Stimulated activated CD8-positive, alpha-beta memory T cell treated with anti-CD3 and anti-CD28 coated beads, Interleukin-15, amount 100 ng/mL, for 24 hours (primary cell): ENCODE data around the gene AANAT.

ENCODE experiments used
- DNase-seq: peaks from one replicate; pipeline ENCODE4 v3.0.0-alpha.2; 2020; ENCODE audit warnings: low read depth

AANAT gene

DNA sequence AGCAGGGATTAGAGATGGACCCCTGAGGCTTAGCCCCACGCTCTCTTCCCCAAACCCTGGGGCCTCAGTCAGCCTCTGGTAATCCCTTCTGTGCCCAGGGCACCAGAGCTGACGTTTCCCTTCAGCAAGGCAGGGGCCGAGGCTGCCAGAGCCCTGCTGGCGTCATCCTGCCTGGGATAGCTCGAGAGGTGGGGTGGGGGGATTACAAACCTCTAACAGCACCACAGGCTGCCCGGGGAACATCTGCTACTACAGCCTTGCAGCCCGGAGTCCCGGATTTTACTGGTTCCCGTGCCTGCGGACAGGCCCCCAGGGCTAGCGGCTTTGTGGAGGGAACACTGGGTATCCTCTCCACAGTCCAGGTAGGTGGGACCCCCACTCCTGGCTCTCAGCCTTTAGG is at the start of gene AANAT:
Gene AANAT (plus strand): TSS at position 238 of the 400 bp plus-strand sequence. CDS start 1,144 bp downstream, outside the sequence.
- no peak for DNase-seq

GRCh38 chr17:76419576-76420260 is 47.7 kb upstream of the AANAT start:
- DNase-seq: no peak

GRCh38 chr17:76420356-76421043 is 46.9 kb upstream of the AANAT start:
- DNase-seq: no peak

- no peak for DNase-seq
These were observed 46.4 kb upstream of the AANAT start for GRCh38 chr17:76421044-76421407.

GRCh38 chr17:76422406-76422805 is 45.0 kb upstream of the AANAT start:
- no peak for DNase-seq

DNA sequence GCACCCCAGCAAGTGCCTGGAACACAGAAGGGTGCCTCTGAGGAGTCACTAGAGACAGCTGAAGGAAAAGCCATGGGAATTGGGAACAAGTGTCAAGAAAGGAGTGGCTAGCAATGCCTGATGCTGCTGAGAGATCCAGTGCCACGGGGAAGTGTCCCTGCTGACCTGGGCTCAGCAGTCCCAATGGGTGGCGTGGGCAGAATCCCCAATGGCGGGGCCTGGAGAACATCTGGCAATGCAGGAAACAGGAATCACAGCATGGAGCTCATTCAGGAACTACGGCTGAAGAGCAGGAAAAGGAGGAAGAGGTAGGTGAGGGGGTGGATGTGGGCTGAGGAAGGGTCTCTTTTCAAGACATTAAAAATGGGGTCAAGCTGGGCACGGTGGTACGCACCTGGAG is 44.5 kb upstream of the AANAT start:
- DNase-seq: no peak

DNA sequence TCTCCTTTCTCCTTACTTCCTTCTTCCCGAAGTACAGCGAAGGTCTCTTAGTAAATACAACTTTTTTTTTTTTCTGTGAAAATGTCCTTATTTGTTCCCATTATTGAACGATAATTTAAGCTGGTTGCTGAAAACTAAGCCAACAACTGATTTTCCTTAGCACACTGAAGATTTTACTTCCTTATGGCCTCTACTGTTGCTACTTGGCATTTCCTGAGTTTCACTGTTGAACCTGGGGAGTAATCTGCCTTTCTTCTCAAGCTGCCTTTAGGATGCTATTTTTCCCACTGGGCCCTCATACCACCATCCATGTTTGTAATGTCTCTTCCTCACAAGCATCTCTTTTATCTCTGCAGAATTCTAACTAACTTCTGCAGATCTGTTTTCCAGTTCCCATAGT is 40.5 kb upstream of the AANAT start:
- DNase-seq: no peak

- no peak for DNase-seq
These were observed 39.7 kb upstream of the AANAT start for GRCh38 chr17:76427501-76428231.

DNA sequence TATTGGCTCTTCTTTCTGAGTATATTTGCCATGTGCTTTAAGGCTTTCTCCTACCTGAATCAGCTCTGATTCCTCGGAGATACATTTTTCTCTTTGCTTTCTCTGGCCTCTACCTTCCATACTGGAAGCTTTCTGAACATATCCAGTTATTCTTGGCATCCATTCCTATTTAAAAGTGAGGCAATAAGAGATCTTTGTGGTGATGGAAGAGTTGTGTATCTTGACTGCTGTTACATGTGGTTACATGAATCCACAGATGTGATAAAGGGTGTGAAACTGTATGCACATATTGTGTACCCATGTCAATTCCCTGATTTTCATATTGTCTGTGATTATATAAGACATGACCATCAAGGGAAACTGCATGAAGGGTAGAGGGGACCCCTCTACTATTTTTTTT is 38.9 kb upstream of the AANAT start:
- DNase-seq: no peak

GRCh38 chr17:76431509-76431908 is 35.9 kb upstream of the AANAT start:
- no peak for DNase-seq

GRCh38 chr17:76432004-76432403 is 35.4 kb upstream of the AANAT start:
- no peak for DNase-seq

DNA sequence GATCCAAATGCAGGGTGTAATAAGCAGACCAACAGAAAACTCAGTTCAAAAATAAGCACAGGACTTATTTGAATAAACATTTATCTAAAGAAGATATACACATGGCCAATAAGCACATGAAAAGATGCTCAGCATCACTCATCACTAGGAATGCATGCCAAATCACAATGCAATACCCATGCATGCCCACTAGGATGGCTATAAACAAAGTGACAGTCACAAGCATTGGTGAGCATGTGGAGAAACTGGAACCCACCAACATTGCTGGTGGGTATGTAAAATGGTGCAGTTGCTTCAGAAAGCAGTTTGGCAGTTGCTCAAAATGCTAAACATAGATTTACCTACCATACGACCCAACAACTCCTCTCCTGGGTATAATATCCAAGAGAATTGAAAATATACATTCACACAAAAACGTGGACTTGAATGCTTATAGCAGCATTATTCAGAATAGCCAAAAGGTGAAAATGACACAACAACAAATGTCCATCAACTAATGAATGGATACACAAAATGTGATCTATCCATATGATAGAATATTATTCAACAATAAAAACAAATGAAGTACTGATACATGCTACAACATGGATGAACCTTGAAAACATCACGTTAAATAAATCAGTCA is 34.6 kb upstream of the AANAT start:
- DNase-seq: no peak

DNA sequence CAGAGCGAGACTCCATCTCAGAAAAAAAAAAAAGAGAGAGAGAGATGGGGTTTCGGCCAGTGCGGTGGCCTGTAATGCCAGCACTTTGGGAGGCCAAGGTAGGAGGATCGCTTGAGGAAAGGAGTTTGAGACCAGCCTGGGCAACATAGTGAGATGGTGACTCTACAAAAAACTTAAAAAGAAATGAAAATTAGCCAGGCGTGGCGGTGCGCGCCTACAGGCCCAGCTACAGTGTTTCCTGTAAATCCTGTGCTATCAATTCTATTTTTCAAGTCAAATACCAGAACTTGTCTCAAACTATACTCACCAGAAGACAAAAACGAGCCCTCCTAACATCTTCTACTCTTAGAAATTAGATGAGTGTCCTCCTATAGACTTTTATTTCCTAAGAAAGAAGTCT is 33.7 kb upstream of the AANAT start:
- DNase-seq: no peak

GRCh38 chr17:76434870-76435269 is 32.5 kb upstream of the AANAT start:
- no peak for DNase-seq

- DNase-seq: no peak
These were observed 31.7 kb upstream of the AANAT start for GRCh38 chr17:76435751-76436150.

GRCh38 chr17:76437467-76438402 is 29.7 kb upstream of the AANAT start:
- DNase-seq: no peak

DNA sequence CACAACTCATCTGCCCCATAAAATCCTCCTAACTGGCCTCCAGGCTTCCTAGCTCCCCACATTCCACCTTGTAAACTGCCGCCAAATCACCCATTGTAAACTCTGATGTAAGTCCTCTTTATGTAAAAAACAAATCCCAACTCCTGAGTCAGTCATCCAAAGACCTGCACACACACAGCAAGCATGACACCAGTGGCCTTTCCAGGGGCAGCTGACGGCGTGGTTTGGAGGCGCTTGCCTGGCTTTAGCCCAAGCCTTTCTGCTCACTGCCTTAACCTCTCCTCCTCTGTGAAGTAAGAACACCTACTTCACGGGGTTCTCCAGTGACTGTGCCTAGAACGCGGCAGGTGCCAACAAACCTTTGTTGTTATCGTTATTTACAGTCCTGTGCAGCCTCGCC is 28.5 kb upstream of the AANAT start:
- DNase-seq: no peak

GRCh38 chr17:76439314-76439928 is 28.0 kb upstream of the AANAT start:
- no peak for DNase-seq

- no peak for DNase-seq
These were observed 26.5 kb upstream of the AANAT start for GRCh38 chr17:76440751-76441362.

DNA sequence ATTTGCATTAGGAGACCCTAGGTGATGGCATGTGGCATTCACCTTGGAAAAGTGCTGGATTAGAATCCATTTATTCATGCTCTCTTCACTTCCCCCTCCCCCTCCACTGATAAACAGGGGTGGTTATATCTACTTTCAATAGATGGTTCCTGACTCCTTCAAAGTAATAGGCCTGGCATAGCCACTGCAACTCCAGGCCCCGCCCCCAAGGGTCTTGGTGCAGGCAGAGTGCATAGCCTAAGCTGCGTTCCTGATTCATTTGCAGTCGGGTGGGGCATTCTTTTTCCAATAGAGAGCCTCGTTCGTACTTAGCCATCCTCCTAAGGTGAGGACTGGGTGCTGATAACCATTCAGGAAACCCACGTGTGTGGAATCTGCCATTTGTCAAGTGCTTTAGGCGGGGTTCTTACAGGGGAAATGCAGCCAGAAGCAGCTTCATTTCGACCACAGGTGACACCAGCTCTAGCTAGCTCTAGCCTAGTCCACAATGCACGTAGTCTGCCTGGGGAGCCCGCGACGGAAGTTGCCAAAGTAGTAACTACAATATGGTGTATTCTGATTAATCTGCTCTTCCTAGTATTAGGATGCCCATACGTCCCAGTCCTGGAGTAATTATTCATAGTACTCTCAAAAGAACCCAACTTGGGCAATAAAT is 25.6 kb upstream of the AANAT start:
- no peak for DNase-seq
